Stimulated activated CD8-positive, alpha-beta memory T cell treated with anti-CD3 and anti-CD28 coated beads, Interleukin-12 subunit alpha, Interleukin-12 subunit beta, amount 100 ng/mL, for 4 hours (primary cell): ENCODE results near the gene PORCN.
A peak's percentile ranks its signal among the peaks of the same experiment; 100 is the strongest.

Experiments
- DNase-seq: peaks from one replicate; pipeline ENCODE4 v3.0.0-alpha.2; 2020; ENCODE audit warnings: low read depth

The PORCN gene

DNA sequence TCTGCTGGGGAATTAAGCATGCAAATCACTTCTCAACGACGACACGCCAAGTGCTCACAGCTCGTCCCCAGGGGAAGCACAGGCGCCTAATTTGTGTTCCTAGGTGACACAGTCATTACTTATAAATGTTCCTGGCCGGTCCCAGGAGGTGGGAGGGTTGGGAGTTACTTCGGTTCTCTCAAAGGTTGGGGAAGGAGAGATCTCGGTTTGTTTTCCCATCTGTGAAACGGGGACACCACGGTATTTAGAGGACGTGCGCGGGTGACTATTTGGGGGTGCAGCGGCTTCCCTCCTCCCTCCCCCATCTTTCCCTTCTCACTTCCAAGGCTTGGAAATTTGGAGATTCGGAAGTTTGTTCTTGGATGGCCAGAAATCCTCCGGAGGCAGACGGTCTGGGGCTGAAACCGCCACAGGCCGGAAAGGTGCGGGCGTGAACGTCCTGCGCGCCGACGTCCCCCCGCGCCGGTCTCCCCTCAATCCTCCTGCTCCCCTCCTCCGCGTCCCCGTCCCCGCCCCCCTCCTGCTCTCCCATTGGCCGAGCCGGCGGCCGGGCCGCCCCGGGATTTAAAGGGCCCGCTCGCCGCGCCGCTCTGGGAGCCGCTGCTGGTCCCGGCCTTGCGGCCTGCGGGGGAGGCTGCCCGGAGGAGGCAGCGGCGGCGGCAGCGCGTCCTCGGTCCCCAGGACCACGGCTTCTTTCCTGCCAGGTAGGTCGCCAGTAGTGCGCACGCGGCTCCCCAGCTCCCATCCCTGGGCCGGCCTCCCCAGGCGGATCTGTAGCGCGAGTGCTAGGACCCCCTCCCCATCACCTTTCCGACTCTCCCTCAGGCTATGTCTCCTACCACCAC lies at the start of gene PORCN:
Gene PORCN (plus strand): TSS at position 593 of the 845 bp plus-strand sequence. CDS start 829 bp downstream, outside the sequence.
- DNase-seq: peak; percentile 66

DNA sequence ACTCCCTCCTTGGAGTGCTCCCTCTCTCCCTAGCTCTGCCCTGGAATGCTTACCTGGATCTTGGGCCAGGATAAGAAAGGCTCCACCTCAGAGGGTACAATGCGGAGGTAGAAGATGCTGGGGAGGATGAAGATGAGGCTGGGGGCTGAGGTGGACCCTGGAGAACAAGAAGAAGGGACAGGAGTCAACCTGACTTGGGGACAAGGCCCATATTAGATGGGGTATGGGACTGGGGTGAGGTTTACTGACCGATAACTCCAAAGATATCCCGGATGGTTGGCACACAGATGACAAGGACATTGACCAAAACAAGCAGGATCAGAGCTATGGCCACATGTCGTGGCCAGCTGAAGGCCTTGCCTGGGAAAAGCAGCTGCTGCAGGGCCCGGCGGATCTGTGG lies 49.3 kb upstream of the PORCN start:
- DNase-seq: no peak

DNA sequence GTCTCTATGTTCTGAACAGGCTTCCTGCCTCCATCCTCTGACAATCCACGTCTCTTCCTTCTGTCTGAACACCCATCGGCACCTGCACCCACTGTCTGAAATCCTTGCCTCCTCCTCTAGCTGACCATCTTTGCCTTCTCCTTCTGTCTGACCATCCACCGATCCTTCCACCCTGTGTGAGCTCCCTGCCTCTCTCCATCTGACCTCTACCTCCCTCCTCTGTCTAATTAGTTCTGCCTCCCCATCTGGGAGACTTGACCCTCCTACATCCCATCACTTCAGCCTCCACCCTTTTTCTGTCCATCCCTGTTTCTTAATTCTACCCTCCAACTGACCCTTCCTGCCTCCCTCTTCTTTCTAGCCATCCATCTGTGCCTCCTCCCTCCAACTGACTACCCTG lies 48.8 kb upstream of the PORCN start:
- no peak for DNase-seq

DNA sequence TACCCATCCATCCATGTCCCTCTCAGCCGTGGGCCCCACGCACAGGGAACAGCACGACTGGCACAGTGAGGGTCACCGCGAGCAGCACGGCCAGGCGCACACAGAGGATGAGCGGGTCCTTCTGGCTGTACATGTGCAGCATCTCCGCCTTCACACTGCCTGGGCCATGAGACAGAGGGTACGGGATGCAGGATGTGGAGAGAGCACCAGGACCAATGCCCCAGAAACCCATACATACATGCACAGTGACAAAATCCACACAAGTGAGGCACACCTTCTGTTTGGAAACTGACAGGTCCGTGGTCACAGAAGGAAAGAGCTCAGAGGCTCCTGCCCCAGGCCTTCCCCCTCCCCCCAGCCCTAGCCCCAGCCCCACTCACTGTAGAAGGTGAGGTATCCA lies 48.2 kb upstream of the PORCN start:
- DNase-seq: no peak

DNA sequence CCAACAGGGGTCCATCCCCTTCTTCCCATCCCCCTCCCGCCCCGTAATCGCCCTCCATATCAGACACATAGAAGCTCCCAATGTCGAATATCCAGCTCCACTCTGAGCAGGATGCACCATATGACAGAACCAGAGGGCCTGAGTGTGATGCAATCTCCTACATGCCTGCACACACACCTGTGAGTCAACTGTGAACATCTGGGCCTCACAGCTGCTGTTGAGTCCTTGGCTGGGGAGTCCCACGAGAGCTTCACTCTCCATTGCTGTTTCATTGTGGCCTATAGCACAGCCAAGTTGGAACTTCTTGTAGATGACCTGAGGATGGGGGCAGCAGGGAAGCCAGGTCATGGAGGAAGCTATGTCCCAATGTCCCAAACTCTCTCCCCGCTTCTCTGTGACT lies 47.0 kb upstream of the PORCN start:
- no peak for DNase-seq

DNA sequence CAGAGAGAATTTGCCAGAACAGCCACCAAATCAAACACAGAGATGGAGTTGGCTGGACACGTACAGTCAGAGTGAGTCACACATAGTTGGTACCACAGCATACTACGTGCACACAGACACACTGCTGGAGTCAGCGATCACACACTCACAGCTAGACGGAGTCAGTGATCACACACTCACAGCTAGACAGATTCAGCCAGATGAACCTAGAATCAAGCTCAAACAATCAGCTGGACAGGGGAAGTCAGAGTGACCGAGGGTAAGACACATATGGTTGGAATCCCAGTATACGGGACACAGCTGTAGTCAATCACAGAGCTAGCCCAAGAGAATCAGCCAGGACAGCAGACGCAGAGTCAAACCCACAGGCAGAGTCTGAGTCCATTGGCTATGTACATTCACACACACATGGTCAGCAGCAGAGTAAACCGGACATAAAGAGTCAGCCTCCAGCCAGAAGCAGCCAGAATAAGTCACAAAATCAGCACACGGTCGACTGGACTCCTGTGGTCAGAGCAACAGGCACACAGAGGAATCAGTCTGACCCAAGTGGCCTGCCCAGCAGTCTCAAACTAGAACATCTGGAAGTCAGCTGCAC lies 43.4 kb upstream of the PORCN start:
- no peak for DNase-seq

DNA sequence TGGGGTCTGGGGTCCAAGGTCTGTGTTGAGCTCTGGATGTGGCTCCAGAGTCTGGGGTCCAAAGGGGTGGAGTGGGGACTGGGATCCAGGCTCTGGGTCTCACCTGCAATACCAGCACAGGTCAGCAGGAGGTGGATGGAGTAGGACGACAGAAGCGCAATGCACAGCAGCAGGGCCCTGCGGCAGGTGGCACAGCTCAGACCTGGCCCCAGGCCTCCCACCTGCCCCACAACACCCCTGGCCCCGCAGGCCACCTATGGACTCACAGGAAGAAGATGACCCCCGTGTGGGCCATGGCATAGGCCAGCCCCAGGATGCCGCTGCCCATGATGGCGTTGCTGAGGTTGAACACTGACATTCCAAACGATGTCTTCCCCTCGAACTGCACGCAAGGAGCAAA lies 42.1 kb upstream of the PORCN start:
- no peak for DNase-seq

DNA sequence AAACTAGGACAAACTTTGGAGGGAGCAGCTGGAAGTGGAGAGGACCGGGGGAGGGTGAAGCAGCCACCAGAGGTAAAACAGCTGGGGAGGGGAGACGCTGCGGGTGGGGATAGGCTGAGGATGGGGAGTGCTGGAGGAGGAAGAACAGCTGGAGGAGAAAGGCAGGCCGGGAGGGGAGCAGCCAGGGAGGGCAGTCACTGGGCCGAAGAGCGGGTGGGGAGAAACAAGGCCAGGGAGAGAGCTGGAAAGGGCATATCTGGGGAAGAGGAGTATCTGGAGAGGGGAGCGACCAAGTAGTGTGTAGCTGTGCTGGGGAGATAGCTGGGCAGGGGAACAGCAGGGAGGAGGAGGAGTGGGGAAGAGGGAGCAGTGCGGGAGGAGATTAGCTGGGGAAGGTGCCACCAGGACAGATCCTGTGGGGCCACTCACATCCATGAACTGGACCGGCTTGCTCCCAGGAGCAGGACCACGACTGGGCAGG lies 41.5 kb upstream of the PORCN start:
- no peak for DNase-seq

DNA sequence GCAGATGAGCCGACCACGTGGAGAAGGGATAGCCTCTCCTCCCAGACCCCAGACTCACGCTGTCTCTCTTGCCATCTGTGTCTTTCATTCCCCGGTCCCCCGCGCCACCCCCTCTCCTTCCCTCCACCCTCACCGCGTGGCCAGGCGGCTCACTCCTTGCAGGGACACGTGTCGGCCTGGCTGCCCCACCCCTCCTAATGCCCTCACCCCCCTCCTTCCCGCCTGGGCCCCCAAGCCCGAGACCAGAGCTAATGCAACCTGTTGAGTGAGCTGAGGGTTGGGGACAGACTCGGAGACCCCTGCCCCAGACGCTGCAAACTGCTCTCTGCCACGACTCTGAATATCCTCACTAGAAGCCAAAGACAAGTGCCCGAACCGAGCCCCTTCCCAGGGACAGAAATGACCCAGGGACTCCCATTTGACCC lies 40.5 kb upstream of the PORCN start:
- peak; percentile 28 for DNase-seq

DNA sequence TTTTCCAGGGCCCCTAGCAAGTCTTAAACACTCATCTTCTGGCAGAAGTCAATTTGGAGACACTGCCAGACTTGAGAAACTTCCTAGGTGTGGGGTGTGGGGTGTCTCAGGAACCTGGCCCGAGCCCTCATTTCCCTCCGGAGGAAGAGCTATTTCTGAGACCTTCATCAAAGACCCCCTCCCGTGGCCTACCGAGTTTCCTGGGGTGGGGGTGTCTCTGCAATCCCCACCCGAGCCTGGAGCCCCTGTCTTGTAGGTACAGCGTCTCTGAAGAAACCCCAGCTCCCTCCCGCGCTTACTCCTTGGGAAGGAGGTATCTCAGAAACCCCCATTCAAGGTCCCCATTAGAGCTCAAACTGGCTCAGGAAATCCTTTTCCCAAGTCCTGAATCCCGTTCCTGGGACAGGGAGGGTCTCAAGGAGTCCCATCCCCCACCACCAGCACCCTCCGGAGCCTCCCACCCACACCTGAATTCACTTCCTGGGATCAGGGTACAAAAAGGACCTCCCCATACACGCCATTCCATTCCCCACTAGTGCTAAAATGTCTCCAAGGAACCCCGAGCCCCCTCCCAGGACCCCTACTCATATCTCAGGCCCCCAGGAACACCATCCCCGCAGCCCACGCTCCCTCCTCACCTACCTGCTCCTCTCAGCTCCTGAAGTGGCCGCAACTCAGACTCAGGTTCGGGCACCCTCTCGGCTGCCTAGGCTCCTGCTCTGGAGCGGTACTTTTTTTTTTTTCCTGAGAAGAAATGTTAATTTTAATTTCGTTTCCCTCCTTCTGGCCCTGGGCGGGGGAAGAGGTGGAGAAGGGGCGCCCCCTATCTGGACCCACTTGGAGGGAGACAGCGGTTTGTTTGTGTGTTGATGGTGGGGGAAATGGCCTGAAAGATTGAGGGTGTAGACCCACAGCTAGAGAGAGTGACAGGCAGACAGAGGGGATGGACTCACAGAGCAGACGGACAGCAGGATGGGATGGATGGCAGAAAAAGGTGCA lies 39.8 kb upstream of the PORCN start:
- DNase-seq: peak; percentile 17

DNA sequence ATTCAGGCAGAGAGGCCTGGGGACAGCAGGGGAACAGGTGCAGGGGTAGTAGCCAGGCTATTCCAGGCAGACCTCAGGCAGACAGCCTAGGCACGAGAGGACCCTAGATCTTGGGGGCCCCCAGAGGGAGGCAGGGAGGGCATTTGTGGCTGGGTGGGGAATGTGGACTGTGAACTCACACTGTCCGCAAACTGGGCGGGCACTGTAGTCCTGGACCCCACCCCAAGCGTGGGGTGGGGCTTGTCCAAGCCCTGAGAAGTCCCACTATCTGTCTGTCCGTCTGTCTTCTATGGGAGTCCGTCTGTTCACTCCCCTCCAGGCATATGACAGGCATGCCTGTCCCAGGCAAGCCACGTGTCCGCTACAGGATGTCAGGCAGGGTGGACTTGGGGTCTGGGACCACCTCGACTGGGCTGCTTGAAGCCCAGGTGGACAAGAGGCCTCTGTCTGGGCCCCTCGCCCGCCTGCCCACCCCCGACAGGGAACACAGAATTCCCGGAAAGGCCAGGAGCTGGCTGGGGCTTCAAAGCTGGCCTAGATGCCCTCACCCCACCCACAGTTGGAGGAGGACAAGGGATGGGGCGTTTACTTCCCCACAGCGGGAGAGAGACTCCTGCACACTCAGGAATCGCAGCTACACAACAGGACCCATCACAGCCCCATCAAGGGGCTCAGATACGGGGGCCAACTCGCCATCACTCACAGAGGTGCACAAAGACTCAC lies 38.5 kb upstream of the PORCN start, which contains the start of gene SLC38A5:
Gene SLC38A5 (minus strand): TSS at position 151 of the 723 bp plus-strand sequence. CDS start 2,336 bp downstream, outside the sequence.
- no peak for DNase-seq

DNA sequence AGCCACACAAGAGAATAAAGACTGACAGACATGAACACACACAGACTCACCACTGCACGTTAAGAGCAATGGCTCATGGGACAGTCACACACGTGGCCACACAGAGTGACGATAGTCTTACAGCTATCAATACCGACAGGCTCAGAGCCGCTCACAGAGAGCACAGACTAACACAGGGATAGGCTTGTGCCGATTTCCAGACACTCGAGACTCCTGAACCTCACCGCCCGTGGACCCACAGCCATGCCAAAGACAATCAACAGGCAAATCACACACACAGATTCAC lies 38.0 kb upstream of the PORCN start:
- no peak for DNase-seq

DNA sequence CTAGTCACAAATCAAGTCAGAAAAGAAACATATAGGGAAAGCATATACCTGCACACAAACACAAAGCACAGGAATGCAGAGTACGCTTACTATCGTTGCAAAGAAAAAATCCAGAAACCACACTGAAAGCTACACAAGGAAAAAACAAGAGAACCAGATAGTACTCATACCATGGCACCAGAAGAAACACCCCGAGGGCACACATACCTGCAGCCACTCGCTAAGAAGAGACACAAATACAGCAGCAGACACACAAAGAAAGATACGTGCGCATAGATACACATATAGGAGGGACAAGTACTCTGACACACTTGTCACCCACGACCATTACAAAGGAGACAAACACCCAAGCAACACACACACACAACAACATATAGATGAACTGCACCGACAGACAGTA lies 37.3 kb upstream of the PORCN start:
- no peak for DNase-seq

DNA sequence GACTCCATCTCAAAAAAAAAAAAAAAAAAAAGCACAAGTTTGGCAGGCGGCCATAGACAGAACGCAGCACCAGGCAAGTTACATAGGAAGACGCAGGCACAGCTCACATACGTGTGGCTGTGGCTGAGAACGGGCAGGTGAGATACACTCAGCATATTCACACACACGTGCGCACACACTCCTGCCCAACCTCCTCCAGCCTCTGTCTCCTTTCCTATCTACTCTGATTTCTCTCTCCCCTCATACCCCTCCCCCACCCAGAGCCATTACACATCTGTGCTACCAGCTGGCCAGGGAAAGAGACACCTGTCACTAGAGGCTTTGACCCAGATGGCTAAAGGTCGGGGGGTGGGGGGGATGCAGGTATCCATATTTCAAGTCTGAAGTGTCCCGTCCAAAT lies 36.6 kb upstream of the PORCN start:
- no peak for DNase-seq

DNA sequence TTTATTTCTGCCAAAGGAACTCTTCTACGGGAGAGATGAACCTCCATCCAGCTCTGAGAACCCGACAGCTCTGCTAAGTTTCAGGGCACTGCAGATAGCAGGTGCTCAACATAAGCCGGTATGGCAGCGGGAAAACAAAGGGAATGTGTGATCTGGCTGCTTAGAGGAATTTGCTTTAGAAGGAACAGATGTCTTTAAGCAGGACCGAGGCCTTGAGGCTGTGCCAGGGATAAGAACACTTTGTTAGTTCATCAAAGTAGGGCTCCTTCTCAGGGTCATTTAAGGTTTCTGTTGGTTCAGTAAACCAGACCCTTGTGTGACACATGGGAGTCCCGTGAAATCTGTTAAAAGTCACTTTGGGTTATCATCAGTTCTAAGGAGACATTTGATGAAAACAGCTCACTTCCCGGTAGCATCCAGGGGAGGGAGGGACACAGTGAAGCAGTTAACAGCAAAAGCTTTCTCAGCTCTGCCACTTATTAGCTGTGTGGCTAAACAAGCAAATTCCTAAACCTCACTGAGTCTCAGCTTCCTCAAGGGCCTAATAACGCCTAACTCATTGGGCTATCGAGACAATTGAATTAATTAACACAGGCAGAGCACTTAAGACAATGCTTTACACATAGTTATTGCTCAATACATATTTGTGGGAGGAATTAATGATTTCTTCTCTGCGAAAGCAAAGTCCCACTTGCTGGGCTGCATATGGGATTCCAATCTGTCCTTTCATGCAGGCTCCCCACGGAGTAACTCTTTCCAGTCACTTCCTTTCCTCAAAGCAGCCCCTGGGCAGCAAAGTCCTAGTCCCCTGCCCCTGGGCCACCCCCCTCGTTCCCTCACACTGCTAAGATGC lies 35.7 kb upstream of the PORCN start:
- no peak for DNase-seq

DNA sequence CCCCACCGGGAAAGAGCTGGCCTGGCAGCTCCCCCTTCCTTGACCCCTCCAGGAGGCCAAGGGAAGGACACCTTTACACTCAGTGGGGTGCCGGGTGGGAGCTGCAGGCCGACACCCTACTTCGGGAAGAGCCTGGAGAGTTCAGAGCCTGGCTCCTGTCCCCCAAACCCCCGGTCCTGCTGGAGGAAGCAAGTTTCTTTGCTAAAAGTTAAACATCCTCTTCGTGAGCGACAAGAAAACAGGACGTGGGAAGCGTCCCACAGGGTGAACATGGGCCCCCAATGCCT lies 35.1 kb upstream of the PORCN start:
- DNase-seq: no peak

DNA sequence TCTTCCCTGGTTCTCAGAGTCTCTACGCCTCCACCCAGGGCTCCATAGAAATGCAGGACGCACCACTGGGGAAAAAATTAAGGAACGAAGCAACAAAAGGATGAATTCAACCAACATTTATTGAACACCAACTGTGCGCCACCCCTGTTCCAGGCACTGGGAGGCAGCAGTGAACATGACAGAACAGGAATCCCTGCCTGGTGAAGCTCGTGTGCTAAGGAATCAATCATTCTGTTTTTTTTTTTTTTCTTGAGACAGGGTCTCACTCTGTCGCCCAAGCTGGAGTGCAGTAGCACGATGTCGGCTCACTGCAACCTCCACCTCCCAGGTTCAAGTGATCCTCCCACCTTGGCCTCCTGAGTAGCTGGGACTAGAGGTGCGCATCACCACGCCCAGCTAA lies 34.7 kb upstream of the PORCN start:
- no peak for DNase-seq

DNA sequence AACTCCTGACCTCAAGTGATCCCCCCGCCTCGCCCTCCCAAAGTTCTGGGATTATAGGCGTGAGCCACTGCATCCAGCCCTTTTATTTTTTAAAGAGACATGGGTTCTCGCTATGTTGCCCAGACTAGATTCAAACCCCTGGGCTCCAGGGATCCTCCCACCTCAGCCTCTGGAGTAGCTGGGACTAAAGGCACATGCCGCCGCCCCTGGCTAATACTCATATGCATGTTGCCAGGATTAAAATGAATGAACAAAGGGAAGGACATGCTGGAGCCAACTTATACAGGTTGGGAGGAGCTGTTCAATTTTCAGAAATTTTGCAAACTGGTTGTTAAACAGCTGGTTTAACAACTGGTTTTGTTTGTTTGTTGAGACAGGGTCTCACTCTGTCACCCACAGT lies 34.2 kb upstream of the PORCN start:
- no peak for DNase-seq

DNA sequence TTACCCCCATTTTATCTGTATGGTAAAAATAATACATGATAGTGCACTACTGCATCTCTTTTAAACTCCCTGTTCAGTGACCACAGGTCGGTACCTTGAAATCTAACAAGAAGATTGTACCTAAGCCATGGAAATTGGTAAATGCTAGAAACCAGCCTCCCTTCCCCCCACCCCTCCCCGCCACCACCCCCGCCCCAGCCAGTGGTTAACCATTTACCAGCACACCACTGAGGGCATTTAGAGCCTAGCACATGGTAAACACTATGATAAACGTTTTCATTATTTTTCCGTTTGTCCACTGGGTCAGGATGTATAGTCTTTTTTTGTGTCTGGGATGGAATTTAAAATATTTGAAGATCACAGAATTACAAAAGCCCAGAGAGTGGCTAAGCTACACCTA lies 33.5 kb upstream of the PORCN start:
- DNase-seq: no peak

DNA sequence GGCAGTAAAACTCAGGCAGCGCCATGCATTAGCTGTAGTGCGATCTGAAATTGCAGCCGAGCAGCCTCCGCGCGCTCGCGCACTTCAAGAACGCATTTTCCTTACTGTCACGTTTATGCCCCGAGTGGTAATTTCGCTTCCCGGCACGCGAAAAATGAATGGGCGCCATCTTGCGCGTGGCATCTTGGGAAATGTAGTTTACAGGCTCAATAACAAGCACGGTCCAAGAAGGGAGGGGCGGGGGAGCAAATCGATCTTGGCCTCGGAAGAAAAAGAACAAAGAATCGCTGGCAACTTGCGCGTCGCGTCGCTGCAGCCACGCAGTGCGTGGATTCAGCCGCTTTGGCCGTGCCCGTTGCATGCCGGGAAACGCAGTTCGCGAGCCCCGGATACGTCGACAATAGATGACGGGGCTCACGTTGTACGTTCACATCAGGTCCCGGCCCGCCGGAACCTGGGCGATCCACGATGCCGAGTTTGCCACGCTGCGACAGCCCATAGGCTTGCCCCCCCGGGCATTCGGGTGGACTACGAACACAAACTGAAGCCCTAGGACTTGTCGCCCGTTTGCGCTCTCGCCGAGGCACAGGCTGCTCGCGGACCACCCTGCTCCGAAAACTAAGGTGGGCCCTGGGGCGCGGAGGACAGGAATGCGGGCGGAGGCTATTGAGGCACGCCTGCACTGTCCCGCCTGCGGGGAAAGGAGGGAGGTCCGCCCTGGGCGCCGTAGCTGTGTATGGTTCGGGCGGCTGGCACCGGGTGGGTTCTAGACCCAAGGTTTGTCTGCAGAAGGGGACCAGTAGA lies 32.8 kb upstream of the PORCN start, which contains the start of gene FTSJ1:
Gene FTSJ1 (plus strand): TSS at position 426 of the 804 bp plus-strand sequence. CDS start 1,849 bp downstream, outside the sequence.
- peak; percentile 75 for DNase-seq
